ENCODE data around the gene ADCK2.
"Not testable (repeated sequence)": the region's sequence is repeated elsewhere in the genome, so short reads cannot be mapped to it uniquely, and the experiment has no call there.

Gene ADCK2, protein sequence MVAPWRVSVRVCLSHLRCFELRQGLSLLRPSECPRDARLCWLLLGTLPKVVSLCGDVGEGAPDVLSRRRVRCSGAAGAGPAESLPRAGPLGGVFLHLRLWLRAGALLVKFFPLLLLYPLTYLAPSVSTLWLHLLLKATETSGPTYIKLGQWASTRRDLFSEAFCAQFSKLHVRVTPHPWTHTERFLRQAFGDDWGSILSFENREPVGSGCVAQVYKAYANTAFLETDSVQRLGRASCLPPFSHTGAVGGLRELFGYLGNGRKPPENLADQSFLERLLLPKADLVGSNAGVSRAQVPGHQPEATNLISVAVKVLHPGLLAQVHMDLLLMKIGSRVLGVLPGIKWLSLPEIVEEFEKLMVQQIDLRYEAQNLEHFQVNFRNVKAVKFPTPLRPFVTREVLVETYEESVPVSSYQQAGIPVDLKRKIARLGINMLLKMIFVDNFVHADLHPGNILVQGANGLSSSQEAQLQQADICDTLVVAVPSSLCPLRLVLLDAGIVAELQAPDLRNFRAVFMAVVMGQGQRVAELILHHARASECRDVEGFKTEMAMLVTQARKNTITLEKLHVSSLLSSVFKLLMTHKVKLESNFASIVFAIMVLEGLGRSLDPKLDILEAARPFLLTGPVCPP

GRCh38 chr7:140672382-140673062, at the start of gene ADCK2:
ADCK2 (plus strand) TSS chr7:140672945; CDS start chr7:140673331, 386 bp downstream.
- Histone ChIP-seq H3K27me3 (ENCODE audit: insufficient read depth, poor library complexity, severe bottlenecking) (no peaks in the 10 kb centered on the region), H3K4me3 (ENCODE audit: severe bottlenecking) (peak within 1 kb of the TSS; percentile 83), H3K36me3 (ENCODE audit: low read depth) (peaks cover 14% of the 10 kb centered on the region), H3K9me3 (ENCODE audit: severe bottlenecking) (no peaks in the 10 kb centered on the region), H3K27ac (ENCODE audit: poor library complexity, severe bottlenecking) (peak within 1 kb of the TSS; percentile 49), H3K4me1 (ENCODE audit: insufficient read depth, poor library complexity, severe bottlenecking) (peaks cover 9% of the 10 kb centered on the region)
- TF ChIP-seq, protein P1, sequence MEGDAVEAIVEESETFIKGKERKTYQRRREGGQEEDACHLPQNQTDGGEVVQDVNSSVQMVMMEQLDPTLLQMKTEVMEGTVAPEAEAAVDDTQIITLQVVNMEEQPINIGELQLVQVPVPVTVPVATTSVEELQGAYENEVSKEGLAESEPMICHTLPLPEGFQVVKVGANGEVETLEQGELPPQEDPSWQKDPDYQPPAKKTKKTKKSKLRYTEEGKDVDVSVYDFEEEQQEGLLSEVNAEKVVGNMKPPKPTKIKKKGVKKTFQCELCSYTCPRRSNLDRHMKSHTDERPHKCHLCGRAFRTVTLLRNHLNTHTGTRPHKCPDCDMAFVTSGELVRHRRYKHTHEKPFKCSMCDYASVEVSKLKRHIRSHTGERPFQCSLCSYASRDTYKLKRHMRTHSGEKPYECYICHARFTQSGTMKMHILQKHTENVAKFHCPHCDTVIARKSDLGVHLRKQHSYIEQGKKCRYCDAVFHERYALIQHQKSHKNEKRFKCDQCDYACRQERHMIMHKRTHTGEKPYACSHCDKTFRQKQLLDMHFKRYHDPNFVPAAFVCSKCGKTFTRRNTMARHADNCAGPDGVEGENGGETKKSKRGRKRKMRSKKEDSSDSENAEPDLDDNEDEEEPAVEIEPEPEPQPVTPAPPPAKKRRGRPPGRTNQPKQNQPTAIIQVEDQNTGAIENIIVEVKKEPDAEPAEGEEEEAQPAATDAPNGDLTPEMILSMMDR (IDR thresholded peaks at IDR 0.05; ENCODE audit: poor library complexity, severe bottlenecking), result no peak
- ATAC-seq (ENCODE audit: low read depth), result peak; percentile 61
- no peak for DNase-seq (ENCODE audit: low spot score)

DNA sequence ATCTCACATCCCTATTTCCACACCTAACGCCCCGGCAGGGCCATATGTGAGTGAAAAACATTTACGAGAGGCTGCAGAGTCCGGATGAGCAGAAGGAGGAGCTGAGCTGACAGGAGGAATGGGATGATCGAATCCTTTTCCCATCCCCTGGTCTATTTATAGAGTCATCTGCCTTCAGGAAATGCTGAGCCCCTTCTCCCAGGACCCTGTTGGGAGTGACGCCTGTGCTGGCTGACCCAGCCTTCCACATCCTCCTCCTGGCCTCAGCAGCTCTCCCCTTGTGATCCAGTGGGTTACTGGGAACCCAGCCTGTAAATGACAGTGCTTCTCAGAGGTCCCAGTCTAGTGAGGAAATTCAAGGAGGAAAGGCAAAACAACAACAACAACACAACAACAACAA, 48.8 kb upstream of the ADCK2 start:
- no peak for DNase-seq (ENCODE audit: low spot score)
- no peaks in the 10 kb centered on the region for H3K36me3 ChIP-seq (ENCODE audit: low read depth)

GRCh38 chr7:140624392-140625191, 48.2 kb upstream of the ADCK2 start:
- Histone ChIP-seq H3K9me3 (ENCODE audit: severe bottlenecking) (no peaks in the 10 kb centered on the region), H3K4me1 (ENCODE audit: insufficient read depth, poor library complexity, severe bottlenecking) (peaks cover 21% of the 10 kb centered on the region), H3K27ac (ENCODE audit: poor library complexity, severe bottlenecking) (peak overlapping the region; percentile 87), H3K4me3 (ENCODE audit: severe bottlenecking) (no peak overlapping the region), H3K36me3 (ENCODE audit: low read depth) (no peaks in the 10 kb centered on the region), H3K27me3 (ENCODE audit: insufficient read depth, poor library complexity, severe bottlenecking) (no peaks in the 10 kb centered on the region)
- DNase-seq (ENCODE audit: low spot score) (no peak), ATAC-seq (ENCODE audit: low read depth) (no peak)
- TF ChIP-seq, protein P1 (IDR thresholded peaks at IDR 0.05; ENCODE audit: poor library complexity, severe bottlenecking), result no peak

More for the DNA sequence above, 48.8 kb upstream of the ADCK2 start:
- Histone ChIP-seq H3K27me3 (ENCODE audit: insufficient read depth, poor library complexity, severe bottlenecking) (no peaks in the 10 kb centered on the region), H3K4me1 (ENCODE audit: insufficient read depth, poor library complexity, severe bottlenecking) (peaks cover 21% of the 10 kb centered on the region), H3K9me3 (ENCODE audit: severe bottlenecking) (no peaks in the 10 kb centered on the region), H3K4me3 (ENCODE audit: severe bottlenecking) (no peak overlapping the region), H3K27ac (ENCODE audit: poor library complexity, severe bottlenecking) (peak overlapping the region; percentile 87)
- TF ChIP-seq, protein P1 (IDR thresholded peaks at IDR 0.05; ENCODE audit: poor library complexity, severe bottlenecking), result no peak
- no peak for ATAC-seq (ENCODE audit: low read depth)

- peak overlapping the region; percentile 87 for H3K27ac ChIP-seq (ENCODE audit: poor library complexity, severe bottlenecking)
- DNase-seq (ENCODE audit: low spot score); H3K9me3 ChIP-seq (ENCODE audit: severe bottlenecking); H3K27me3 ChIP-seq (ENCODE audit: insufficient read depth, poor library complexity, severe bottlenecking); ATAC-seq (ENCODE audit: low read depth); H3K36me3 ChIP-seq (ENCODE audit: low read depth); H3K4me3 ChIP-seq (ENCODE audit: severe bottlenecking): not testable (repeated sequence)
- peaks cover 21% of the 10 kb centered on the region for H3K4me1 ChIP-seq (ENCODE audit: insufficient read depth, poor library complexity, severe bottlenecking)
Measured at GRCh38 chr7:140625192-140625558, 47.6 kb upstream of the ADCK2 start.
